Keratinocyte (primary cell): Measurements from ENCODE around the gene RABIF. TPM values are rescaled to one million over a fixed set of nuclear protein-coding genes. Genes with fewer than 3 reads are reported as not detected.

Experiments
- DNase-seq: peaks from one replicate; pipeline ENCODE4 v3.0.0-alpha.2; 2011; ENCODE audit warnings: low read depth, missing footprints, low spot score
- FAIRE-seq: peaks from 2 replicates; lab custom pipeline; 2011; peaks lifted over from hg19 to GRCh38; lab: Jason Lieb, UNC
- H2AFZ ChIP-seq: 2 replicates; pipeline ENCODE4 v1.6.0; 2012; ENCODE audit warnings: low read length, control low read depth, inconsistent platforms; ENCODE audit not compliant: control insufficient read depth
- H3K27ac ChIP-seq: 2 replicates; pipeline ENCODE4 v1.5.1; 2011; ENCODE audit warnings: low read length; ENCODE audit not compliant: control insufficient read depth, insufficient read depth
- H3K27me3 ChIP-seq: 3 replicates; pipeline ENCODE4 v1.6.0; 2011; ENCODE audit warnings: low read length; ENCODE audit not compliant: control insufficient read depth, insufficient read depth; ENCODE audit errors: extremely low read depth
- H3K36me3 ChIP-seq, 2 experiments: 2 replicates in 1 of 2; 3 replicates in 1 of 2; pipeline ENCODE4 v1.5.1; 2011; ENCODE audit warnings: low read length in 2 of 2, mild to moderate bottlenecking in 1 of 2; ENCODE audit not compliant: control insufficient read depth in 2 of 2, insufficient read depth in 2 of 2; ENCODE audit errors: extremely low read depth in 1 of 2
- H3K4me1 ChIP-seq: 3 replicates; pipeline ENCODE4 v1.5.1; 2011; ENCODE audit warnings: low read length; ENCODE audit not compliant: control insufficient read depth, insufficient read depth; ENCODE audit errors: extremely low read depth
- H3K4me2 ChIP-seq: 3 replicates; pipeline ENCODE4 v1.6.0; 2011; ENCODE audit warnings: low read depth, low read length; ENCODE audit not compliant: control insufficient read depth, insufficient read depth; ENCODE audit errors: extremely low read depth
- H3K4me3 ChIP-seq, 3 experiments: fragments of 200-600 bp in 1 of 3; sonication (generic) in 1 of 3; 2 replicates in 2 of 3; 3 replicates in 1 of 3; pipeline ENCODE4 v1.5.1; 2011 to 2016; ENCODE audit warnings: low read length in 3 of 3, mild to moderate bottlenecking in 3 of 3, control low read depth in 2 of 3, inconsistent platforms in 1 of 3, low read depth in 1 of 3, mixed read lengths in 1 of 3, mixed run types in 1 of 3, moderate library complexity in 1 of 3; ENCODE audit not compliant: control insufficient read depth in 2 of 3, insufficient read depth in 2 of 3; ENCODE audit errors: extremely low read depth in 1 of 3
- H3K79me2 ChIP-seq: 2 replicates; pipeline ENCODE4 v1.6.0; 2012; ENCODE audit warnings: low read length; ENCODE audit not compliant: control insufficient read depth, insufficient read depth
- H3K9ac ChIP-seq: 3 replicates; pipeline ENCODE4 v1.6.0; 2011; ENCODE audit warnings: low read length; ENCODE audit not compliant: control insufficient read depth, insufficient read depth; ENCODE audit errors: extremely low read depth
- H3K9me1 ChIP-seq: 3 replicates; pipeline ENCODE4 v1.6.0; 2011; ENCODE audit warnings: low read length; ENCODE audit not compliant: control insufficient read depth, insufficient read depth; ENCODE audit errors: extremely low read depth
- H3K9me3 ChIP-seq: 2 replicates; pipeline ENCODE4 v1.5.1; 2012; ENCODE audit warnings: low read depth, low read length; ENCODE audit not compliant: control insufficient read depth
- H4K20me1 ChIP-seq: 3 replicates; pipeline ENCODE4 v1.6.0; 2011; ENCODE audit warnings: low read length; ENCODE audit not compliant: control insufficient read depth, insufficient read depth; ENCODE audit errors: extremely low read depth
- CTCF ChIP-seq, 3 experiments: IDR thresholded peaks in 1 of 3; conservative IDR thresholded peaks in 1 of 3; optimal IDR thresholded peaks in 1 of 3; 2 replicates in 2 of 3; 3 replicates in 1 of 3; pipeline versions ENCODE3 to v1.5.1; 2011; ENCODE audit warnings: low read length in 3 of 3, mild to moderate bottlenecking in 3 of 3, moderate library complexity in 2 of 3, control low read depth in 1 of 3, inconsistent platforms in 1 of 3; ENCODE audit not compliant: insufficient read depth in 2 of 3; ENCODE audit errors: extremely low read depth in 1 of 3
- EZH2 ChIP-seq: IDR thresholded peaks from one replicate; pipeline ENCODE4 v1.6.1; 2012; ENCODE audit warnings: inconsistent platforms, mild to moderate bottlenecking, low read length, moderate library complexity
- dilution Hi-C: fragments of 300-500 bp; cut with MboI; formaldehyde crosslinking; loops from one replicate; pipeline ENCODE4 v1.7.0; 2020; ENCODE audit warnings: low sequenced_read_pairs; ENCODE audit not compliant: extremely low pct_ligation_motif_present
- polyA plus RNA-seq, 5 experiments: library from polyadenylated mRNA; depleted of rRNA in 3 of 5; stranded (reverse) in 3 of 5; stranded (forward) in 1 of 5; unstranded in 1 of 5; fragments of >200 nt; gene quantifications; 1 replicate in 1 of 5; 2 replicates in 3 of 5; 3 replicates in 1 of 5; pipeline versions ENCODE4 v1.2.1 to v1.2.3, GENCODE V29; 2011 to 2012; ENCODE audit warnings: missing spikeins in 2 of 5, low read depth in 1 of 5, low replicate concordance in 1 of 5

RABIF gene
- polyA plus RNA-seq, 1 donor (not counting 4 experiments of a cell fraction or from before 2014, with no cell fraction given), result 17.4 TPM

GRCh38 chr1:202879128-202879527, 9.8 kb downstream of the RABIF start:
- Histone ChIP-seq H3K4me2 (no peak overlapping the region), H3K4me1 (no peaks in the 10 kb centered on the region), H3K9me3 (no peaks in the 10 kb centered on the region), H3K27me3 (no peaks in the 10 kb centered on the region), H3K36me3 (peaks cover 10 to 12% of the 10 kb centered on the region in 2 experiments), H4K20me1 (no peaks in the 10 kb centered on the region), H2AFZ (no peak overlapping the region), H3K9ac (no peak overlapping the region), H3K27ac (no peak overlapping the region), H3K79me2 (peaks cover 15% of the 10 kb centered on the region), H3K4me3 (no peak overlapping the region), H3K9me1 (no peaks in the 10 kb centered on the region)
- dilution Hi-C loops, result no loop called here
- FAIRE-seq, result no peak
- DNase-seq, result no peak
- TF ChIP-seq EZH2, result no peak
- no peak for TF ChIP-seq CTCF (optimal IDR thresholded peaks at IDR 0.05 in 1 of 3, IDR thresholded peaks at IDR 0.05 in 1 of 3, conservative IDR thresholded peaks at IDR 0.05 in 1 of 3; ENCODE audit: extremely low read depth in 1 of 3, insufficient read depth in 2 of 3, low read length in 3 of 3)

GRCh38 chr1:202873026-202873425, 15.9 kb downstream of the RABIF start:
- H3K36me3 ChIP-seq, result no peaks in the 10 kb centered on the region
- no peak overlapping the region for H3K4me3 ChIP-seq
- H3K9ac ChIP-seq, result no peak overlapping the region
- H3K79me2 ChIP-seq, result no peaks in the 10 kb centered on the region
- H3K4me1 ChIP-seq, result no peaks in the 10 kb centered on the region
- DNase-seq (no peak), FAIRE-seq (no peak)
- no peak overlapping the region for H3K4me2 ChIP-seq
- no peaks in the 10 kb centered on the region for H3K27me3 ChIP-seq
- dilution Hi-C loops, result no loop called here
- no peaks in the 10 kb centered on the region for H4K20me1 ChIP-seq
- TF ChIP-seq CTCF (optimal IDR thresholded peaks at IDR 0.05 in 1 of 3, IDR thresholded peaks at IDR 0.05 in 1 of 3, conservative IDR thresholded peaks at IDR 0.05 in 1 of 3; ENCODE audit: extremely low read depth in 1 of 3, insufficient read depth in 2 of 3, low read length in 3 of 3), result no peak
- TF ChIP-seq EZH2, result no peak
- no peaks in the 10 kb centered on the region for H3K9me3 ChIP-seq
- H3K27ac ChIP-seq, result no peak overlapping the region
- H2AFZ ChIP-seq, result no peak overlapping the region
- no peaks in the 10 kb centered on the region for H3K9me1 ChIP-seq
